GM19193 (cell line): Measurements from ENCODE around the gene MSL1.

ENCODE experiments used
- POLR2A ChIP-seq: IDR thresholded peaks from 4 replicates; pipeline ENCODE4 v1.6.1; 2011; ENCODE audit not compliant: insufficient read depth, insufficient read length; ENCODE audit errors: extremely low read depth

Gene MSL1

GRCh38 chr17:40107522-40108174, 14.1 kb upstream of the MSL1 start:
- no peak for TF ChIP-seq POLR2A

DNA sequence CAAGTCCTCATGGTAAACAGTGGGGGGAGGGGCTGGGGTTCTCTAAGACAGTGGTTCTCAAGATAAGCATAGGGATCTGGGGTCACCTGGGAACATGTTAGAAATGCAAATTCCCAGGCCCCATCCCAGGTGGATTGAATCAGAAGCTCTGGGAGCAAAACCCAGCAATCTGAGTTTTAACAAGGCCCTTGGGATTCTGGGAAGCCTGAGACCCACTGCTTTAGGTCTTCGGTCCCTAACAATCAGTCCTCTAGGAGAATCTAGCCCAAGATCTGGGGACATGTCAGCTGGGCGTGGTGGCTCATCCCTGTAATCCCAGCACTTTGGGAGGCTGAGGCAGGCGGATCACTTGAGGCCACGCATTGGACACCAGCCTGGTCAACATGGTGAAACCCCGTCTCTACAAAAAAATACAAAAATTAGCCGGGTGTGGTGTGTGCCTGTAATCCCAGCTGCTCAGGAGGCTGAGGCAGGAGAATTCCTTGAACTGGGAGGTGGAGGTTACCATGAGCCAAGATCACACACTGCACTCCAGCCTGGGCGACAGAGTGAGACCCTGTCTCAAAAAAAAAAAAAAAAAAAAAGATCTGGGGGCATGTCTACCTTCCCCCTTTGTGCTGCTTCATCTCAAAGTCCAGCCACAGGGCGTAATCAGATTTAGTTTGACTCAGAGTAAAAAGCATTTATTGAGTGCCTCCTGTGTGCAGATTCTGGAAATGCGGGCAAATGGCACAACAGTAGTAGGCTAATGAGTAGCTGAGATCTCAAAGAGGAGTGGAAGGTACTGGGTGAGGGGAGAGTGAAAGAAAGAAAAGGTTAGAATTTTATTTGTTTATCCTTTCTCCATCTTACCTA, 12.6 kb upstream of the MSL1 start:
- no peak for TF ChIP-seq POLR2A

- no peak for TF ChIP-seq POLR2A
These were observed 11.5 kb upstream of the MSL1 start for GRCh38 chr17:40110026-40110845.

DNA sequence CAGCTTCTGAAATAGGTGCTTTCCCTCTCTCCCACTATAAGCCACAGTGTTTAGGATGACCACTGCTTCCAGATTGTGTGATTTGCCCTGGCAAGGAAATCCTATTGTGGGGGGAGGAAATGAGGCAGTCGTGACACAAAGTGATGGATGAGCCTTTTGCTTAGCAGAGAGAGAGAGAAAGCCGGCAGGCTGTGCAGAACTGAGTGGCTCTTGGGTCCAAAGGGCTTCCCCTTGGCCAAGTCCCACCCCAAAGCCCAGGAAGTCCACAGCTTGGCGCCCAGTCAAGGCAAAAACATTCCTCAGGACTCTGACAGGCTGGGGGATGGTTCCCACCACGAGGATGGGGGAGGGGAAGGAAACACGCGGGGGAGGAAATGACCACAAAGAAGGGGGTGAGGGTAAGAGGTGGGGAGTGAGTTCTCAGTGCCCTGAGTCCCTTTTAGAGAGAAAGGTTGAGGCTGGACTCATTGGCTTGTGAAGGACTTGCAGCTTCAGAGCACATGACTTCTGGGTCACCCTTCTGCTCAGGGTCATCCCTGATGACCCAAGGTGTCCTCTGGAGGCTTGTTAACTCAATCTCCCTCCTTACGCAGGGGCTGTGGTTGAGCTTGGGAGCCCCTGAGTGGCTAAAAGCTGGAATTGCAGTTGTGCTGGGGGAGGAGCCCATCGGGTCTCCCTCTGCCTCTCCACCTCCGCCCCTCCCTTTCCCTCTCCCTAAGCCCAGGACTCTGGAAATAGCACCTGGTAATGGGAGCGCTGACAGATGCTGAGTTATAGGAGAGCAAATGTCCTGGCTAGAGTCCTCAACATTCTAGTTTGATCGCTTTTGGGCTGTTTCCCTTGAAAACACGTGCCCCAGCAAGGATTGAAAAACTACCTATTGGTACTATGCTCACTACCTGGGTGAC, 10.3 kb upstream of the MSL1 start:
- TF ChIP-seq POLR2A, result peak; percentile 32

DNA sequence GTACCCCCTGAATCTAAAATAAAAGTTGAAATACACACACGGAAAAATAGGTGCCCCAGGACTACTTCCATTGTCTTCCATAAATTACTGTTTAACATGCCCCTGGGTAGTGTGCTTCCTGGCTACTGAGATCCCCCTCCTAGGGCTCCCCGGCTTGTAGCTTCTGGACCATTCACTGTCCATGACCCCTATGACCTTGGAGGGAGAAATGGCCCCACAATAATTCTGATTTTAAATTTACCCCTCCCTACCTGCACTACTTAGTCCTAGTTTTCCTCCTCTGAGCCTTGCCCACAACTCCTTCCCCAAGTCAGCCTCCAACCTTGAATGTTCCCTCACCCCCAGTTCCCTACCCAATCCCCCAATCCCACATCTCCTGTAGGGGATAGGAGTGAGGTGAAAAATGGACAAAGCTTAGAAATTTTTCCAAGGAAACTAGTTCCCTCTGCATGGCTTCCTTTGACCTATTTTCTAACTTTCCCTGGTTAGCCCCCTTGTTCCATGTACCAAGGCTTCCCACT, 9.5 kb upstream of the MSL1 start:
- TF ChIP-seq POLR2A, result no peak

DNA sequence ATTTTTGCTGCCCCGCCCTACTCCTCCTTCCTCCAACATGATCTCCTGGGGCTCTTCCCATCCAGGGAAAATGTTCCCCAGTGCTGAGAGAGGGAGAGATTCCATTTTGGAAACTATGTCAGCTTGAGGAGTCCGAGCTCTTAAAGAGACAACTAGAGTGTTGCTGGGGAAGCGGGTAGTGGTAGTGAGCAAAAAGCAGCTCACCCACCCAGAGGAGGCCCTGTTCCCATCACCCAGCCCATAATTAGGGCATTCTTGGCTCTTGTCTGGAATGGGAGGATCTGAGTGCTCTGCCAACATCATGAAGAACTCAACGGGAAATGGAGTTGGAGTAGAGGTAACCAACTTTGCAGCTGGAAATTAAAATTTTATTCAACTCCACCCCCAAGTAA, 9.1 kb upstream of the MSL1 start:
- no peak for TF ChIP-seq POLR2A

DNA sequence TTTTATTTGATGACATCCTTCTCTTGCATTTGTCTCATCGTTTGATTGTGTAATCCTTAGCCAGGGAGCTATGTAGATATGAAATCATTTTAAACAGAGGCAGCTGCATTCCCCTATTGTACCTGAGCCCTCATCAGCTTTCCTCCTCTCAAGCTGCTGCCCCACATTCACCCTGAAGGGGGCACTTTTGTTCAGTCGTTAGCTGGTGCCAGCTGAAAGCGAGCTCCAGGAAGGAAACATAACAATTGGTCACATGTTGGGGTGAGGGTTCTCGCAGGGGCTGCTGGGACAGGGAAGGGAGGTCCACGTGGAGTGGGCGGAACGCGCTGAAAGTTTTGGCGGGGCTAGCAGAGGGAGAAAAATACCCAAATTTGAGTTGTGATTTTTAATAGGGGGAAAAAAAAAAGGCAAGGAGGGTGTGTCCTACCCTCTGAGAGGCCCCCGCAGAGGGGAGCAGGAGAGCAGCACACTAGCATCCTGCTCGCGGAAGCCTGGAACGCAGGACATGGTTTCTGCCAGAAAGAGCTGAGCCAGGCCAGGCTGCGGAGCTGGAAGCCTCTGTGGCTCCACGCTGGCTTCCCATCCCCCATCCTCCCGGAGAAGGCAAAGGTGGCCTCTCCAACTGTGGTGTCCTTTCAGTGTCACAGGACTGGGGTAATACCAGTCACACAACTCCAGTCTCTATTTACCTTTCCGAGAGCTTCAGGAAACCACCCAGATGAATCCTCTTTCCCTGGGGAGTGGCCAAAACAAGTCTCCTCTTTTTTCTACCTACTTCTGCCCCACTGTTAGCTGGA, 8.5 kb upstream of the MSL1 start:
- TF ChIP-seq POLR2A, result peak; percentile 54

DNA sequence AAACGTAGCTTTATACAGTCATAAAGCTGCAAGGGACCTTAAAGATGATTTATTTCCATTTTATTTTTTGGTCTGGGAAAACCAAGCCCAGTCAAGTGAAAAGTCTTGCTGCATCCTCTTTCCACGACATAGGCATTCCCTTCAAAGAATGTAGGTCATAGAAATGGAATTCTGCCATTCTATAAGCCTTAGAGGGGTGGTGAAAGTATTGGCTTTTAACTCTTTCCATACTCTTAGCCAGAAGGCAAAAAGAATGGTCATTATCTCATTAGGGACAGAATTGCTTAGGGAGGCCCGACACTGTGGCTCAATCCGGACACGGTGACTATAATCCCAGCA, 7.9 kb upstream of the MSL1 start:
- no peak for TF ChIP-seq POLR2A

- TF ChIP-seq POLR2A, result no peak
These were observed 6.7 kb upstream of the MSL1 start for GRCh38 chr17:40115101-40115436.

DNA sequence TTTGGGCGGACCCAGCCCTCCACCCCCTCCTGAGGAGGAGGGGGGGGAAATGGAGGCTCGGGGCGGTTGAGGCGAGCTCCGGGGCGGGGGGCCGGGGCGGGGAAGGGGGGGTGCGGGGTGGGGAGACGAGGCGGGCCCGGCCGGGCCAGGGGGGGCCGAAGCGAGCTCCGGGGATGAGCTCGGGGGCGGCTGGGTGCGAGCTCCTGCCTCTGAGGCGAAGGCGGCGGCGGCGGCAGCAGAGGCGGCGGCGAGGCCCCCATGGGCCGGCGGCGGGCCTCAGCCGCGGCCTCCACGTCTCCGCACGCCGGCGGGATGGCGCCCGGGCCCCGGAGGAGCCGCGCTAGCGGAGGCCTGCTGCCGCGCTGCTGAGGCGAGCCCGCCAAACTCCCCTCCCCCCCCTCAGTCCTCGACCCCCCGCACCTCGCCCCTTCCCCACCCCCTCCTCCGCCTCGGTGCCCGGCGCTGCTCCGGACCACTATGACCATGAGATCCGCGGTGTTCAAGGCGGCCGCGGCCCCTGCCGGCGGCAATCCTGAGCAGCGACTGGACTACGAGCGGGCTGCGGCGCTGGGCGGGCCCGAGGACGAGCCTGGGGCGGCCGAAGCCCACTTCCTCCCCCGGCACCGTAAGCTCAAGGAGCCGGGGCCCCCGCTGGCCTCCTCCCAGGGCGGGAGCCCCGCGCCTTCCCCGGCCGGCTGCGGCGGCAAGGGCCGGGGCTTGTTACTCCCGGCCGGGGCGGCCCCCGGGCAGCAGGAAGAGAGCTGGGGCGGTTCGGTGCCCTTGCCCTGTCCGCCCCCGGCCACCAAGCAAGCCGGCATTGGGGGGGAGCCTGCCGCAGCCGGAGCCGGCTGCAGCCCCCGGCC, 596 bp downstream of the MSL1 start:
- peak; percentile 21 for TF ChIP-seq POLR2A

DNA sequence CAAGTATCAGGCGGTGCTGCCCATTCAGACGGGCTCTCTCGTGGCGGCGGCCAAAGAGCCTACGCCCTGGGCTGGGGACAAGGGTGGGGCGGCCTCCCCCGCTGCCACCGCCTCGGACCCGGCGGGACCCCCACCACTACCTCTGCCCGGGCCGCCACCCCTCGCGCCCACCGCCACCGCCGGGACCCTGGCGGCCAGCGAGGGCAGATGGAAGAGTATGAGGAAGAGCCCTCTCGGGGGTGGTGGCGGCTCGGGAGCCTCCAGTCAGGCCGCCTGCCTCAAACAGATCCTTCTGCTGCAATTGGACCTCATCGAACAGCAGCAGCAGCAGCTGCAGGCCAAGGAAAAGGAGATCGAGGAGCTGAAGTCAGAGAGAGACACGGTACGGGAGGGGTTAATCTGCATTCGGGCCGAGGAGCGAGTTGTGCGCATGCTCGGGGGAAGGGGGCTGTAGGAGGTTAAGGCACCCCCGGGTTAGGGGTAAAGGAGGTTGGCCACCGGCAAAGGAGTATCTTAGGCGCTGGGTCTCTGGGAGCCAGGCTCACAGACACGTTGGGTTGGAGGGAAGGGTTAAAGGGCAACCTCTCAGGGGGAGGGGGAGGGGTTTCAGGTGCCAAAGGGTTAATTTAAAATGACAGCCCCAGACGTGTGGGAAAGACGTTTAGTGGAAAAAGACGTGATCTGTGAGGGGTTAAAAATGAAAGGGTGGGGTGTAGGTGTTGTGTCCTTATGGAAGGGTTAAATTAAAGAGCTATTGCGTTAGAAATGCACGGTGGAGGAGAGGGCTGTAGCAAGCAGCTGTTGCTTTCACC, 1.4 kb downstream of the MSL1 start:
- TF ChIP-seq POLR2A, result no peak

DNA sequence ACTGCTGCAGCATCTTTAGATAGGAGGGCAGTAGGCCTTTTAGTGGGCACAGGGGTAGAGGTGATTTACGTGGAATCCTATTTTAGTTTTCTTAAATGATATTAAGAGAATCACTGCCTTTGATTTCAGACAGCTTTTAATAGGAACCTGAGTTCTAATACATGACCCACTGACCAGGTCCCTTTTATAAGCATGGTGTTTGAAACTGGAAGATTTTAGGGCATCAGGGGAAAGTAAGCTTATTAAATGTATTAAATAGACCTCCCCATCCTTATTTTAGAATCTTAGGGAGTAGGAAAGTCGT, 2.0 kb downstream of the MSL1 start:
- no peak for TF ChIP-seq POLR2A
